Neuronal stem cell (in vitro differentiated cells): ENCODE results near the gene SLC2A2.

Experiments
- DNase-seq: peaks from one replicate; pipeline ENCODE4 v3.0.0-alpha.2; 2013; ENCODE audit warnings: low spot score
- H2AFZ ChIP-seq: one replicate; pipeline ENCODE4 v1.6.1; 2013; ENCODE audit warnings: mild to moderate bottlenecking, low read length, inconsistent platforms
- H2AK5ac ChIP-seq: 2 replicates; pipeline ENCODE4 v1.6.1; 2013; ENCODE audit warnings: low read depth, mild to moderate bottlenecking, inconsistent platforms, low read length, moderate library complexity, mixed read lengths
- H2BK120ac ChIP-seq: 2 replicates; pipeline ENCODE4 v1.6.1; 2013; ENCODE audit warnings: low read depth, mild to moderate bottlenecking, inconsistent platforms, low read length, moderate library complexity, mixed read lengths
- H2BK12ac ChIP-seq: one replicate; pipeline ENCODE4 v1.6.1; 2013; ENCODE audit warnings: low read length, inconsistent platforms
- H2BK15ac ChIP-seq: 2 replicates; pipeline ENCODE4 v1.6.1; 2013; ENCODE audit warnings: mild to moderate bottlenecking, low read length, inconsistent platforms, mixed read lengths
- H2BK5ac ChIP-seq: one replicate; pipeline ENCODE4 v1.6.1; 2013; ENCODE audit warnings: inconsistent platforms, mild to moderate bottlenecking, low read length, moderate library complexity
- H3K14ac ChIP-seq: one replicate; pipeline ENCODE4 v1.6.1; 2013; ENCODE audit warnings: low read length, inconsistent platforms
- H3K18ac ChIP-seq: 2 replicates; pipeline ENCODE4 v1.6.1; 2013; ENCODE audit warnings: low read length, inconsistent platforms
- H3K23ac ChIP-seq: 2 replicates; pipeline ENCODE4 v1.6.1; 2013; ENCODE audit warnings: low read depth, mild to moderate bottlenecking, mixed read lengths, low read length, inconsistent platforms; ENCODE audit not compliant: poor library complexity
- H3K27ac ChIP-seq: replicated peaks from 3 replicates; pipeline ENCODE4 v1.5.1; 2013; ENCODE audit warnings: low read length, inconsistent platforms
- H3K27me3 ChIP-seq, 3 experiments: 2 replicates each; pipeline ENCODE4 v1.6.1; 2013; ENCODE audit warnings: low read length in 3 of 3, mild to moderate bottlenecking in 2 of 3, inconsistent platforms in 1 of 3, low read depth in 1 of 3, mixed read lengths in 1 of 3, moderate library complexity in 1 of 3; ENCODE audit not compliant: control insufficient read depth in 3 of 3, insufficient read depth in 3 of 3
- H3K36me3 ChIP-seq, 2 donors: replicated peaks in 1 of 2; 2 replicates each; pipeline ENCODE4 v1.6.1; 2013; ENCODE audit warnings: low read length in 2 of 2; ENCODE audit not compliant: control insufficient read depth in 2 of 2, insufficient read depth in 2 of 2
- H3K4ac ChIP-seq: 2 replicates; pipeline ENCODE4 v1.6.1; 2013; ENCODE audit warnings: inconsistent platforms, mild to moderate bottlenecking, low read length, moderate library complexity
- H3K4me1 ChIP-seq, 2 donors: 1 replicate in 1 of 2; 2 replicates in 1 of 2; pipeline ENCODE4 v1.6.1; 2013; ENCODE audit warnings: low read length in 2 of 2, low read depth in 1 of 2; ENCODE audit not compliant: control insufficient read depth in 2 of 2, insufficient read depth in 1 of 2
- H3K4me2 ChIP-seq: one replicate; pipeline ENCODE4 v1.6.1; 2013; ENCODE audit warnings: mild to moderate bottlenecking, low read length, inconsistent platforms; ENCODE audit not compliant: insufficient read depth, poor library complexity, severe bottlenecking
- H3K4me3 ChIP-seq, 2 donors: 2 replicates each; pipeline ENCODE4 v1.5.1; 2013; ENCODE audit warnings: low read length in 2 of 2, mild to moderate bottlenecking in 2 of 2, inconsistent platforms in 1 of 2, moderate library complexity in 1 of 2
- H3K79me1 ChIP-seq: one replicate; pipeline ENCODE4 v1.6.1; 2013; ENCODE audit warnings: low read depth, mild to moderate bottlenecking, inconsistent platforms, low read length, moderate library complexity
- H3K9ac ChIP-seq: one replicate; pipeline ENCODE4 v1.6.1; 2013; ENCODE audit warnings: mild to moderate bottlenecking, low read depth, low read length, inconsistent platforms; ENCODE audit not compliant: poor library complexity
- H3K9me3 ChIP-seq, 2 donors: replicated peaks in 1 of 2; 2 replicates each; pipeline versions ENCODE3 to v1.6.1; 2013; ENCODE audit warnings: low read length in 2 of 2, mild to moderate bottlenecking in 2 of 2, inconsistent platforms in 1 of 2, low read depth in 1 of 2, mixed read lengths in 1 of 2, moderate library complexity in 1 of 2; ENCODE audit not compliant: control insufficient read depth in 2 of 2, insufficient read depth in 1 of 2
- H4K8ac ChIP-seq: one replicate; pipeline ENCODE4 v1.6.1; 2013; ENCODE audit warnings: low read depth, mild to moderate bottlenecking, inconsistent platforms, low read length, moderate library complexity
- H4K91ac ChIP-seq: one replicate; pipeline ENCODE4 v1.6.1; 2013; ENCODE audit warnings: low read length, low read depth, mild to moderate bottlenecking, inconsistent platforms; ENCODE audit not compliant: poor library complexity
- whole genome bisulfite sequencing, 2 donors: extraction: QIAGEN DNeasy Blood & Tissue Kit; methylation state at CpG; one replicate each; pipeline ENCODE4 v1.1.7; 2013; ENCODE audit warnings: missing lambda C conversion rate in 2 of 2, mixed read lengths in 1 of 2; ENCODE audit not compliant: insufficient read length in 2 of 2, insufficient replicate concordance in 1 of 2; ENCODE audit errors: extremely low coverage in 2 of 2; 5-methylcytosine and 5-hydroxymethylcytosine counted together

The SLC2A2 gene

DNA sequence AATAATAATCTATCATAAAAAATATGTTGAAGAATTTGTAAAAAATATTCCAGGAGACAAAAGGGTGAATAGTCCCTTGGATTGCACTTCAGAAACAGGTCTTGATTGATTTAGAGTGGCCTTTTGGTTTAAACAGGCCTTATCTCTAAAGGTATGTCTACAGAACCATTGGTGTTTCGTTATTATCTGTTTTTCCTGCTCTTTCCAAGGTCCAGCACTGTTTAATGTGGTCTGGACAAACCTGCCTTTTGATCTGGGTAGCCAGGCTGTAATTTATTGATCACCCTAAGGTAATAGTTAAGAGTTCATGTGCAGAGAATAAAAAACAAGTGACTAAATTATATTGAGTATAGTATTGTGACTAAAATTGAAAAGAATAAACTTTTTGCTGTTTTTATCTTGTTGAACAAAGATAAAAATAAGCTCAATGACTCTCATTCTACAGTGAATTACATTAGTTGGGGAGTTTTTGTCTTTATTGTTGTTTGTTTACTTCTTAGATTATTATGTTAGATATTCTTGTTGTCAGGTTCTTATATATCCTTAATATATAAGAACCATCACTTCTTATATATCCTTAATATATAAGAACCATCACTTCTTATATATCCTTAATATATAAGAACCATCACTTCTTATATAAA lies 25.1 kb downstream of the SLC2A2 start:
- H3K18ac ChIP-seq: no peak overlapping the region
- no peak overlapping the region for H3K14ac ChIP-seq
- no peak overlapping the region for H3K4me2 ChIP-seq
- no peak overlapping the region for H3K4ac ChIP-seq
- WGBS, 2 donors: no CpG with 5 or more reads among the region's 1 CpG
- H2BK12ac ChIP-seq: no peak overlapping the region
- no peak overlapping the region for H2BK5ac ChIP-seq
- no peaks in the 10 kb centered on the region for H3K9me3 ChIP-seq
- no peak overlapping the region for H2AFZ ChIP-seq
- no peak overlapping the region for H2BK120ac ChIP-seq
- no peaks in the 10 kb centered on the region for H3K79me1 ChIP-seq
- H2AK5ac ChIP-seq: no peak overlapping the region
- H3K23ac ChIP-seq: no peak overlapping the region
- no peak overlapping the region for H2BK15ac ChIP-seq
- no peak overlapping the region for H3K27ac ChIP-seq
- no peak overlapping the region for H3K4me3 ChIP-seq
- H3K9ac ChIP-seq: no peak overlapping the region
- no peak overlapping the region for H4K8ac ChIP-seq
- no peak for DNase-seq
- H4K91ac ChIP-seq: no peak overlapping the region
- peaks cover 2% of the 10 kb centered on the region in 2 donors for H3K4me1 ChIP-seq
- no peaks in the 10 kb centered on the region for H3K27me3 ChIP-seq
- H3K36me3 ChIP-seq: no peaks in the 10 kb centered on the region

- Histone ChIP-seq H3K18ac (no peak overlapping the region), H2AFZ (no peak overlapping the region), H3K79me1 (no peaks in the 10 kb centered on the region), H3K23ac (no peak overlapping the region), H3K36me3 (no peaks in the 10 kb centered on the region), H4K91ac (no peak overlapping the region), H4K8ac (no peak overlapping the region), H2BK15ac (no peak overlapping the region), H2BK120ac (no peak overlapping the region), H3K4me1 (peaks cover 2% of the 10 kb centered on the region in 2 donors), H2BK12ac (no peak overlapping the region), H3K14ac (no peak overlapping the region), H3K4me2 (no peak overlapping the region), H3K9ac (no peak overlapping the region), H3K27me3 (no peaks in the 10 kb centered on the region), H2BK5ac (no peak overlapping the region), H2AK5ac (no peak overlapping the region), H3K4ac (no peak overlapping the region), H3K9me3 (no peaks in the 10 kb centered on the region), H3K4me3 (no peak overlapping the region), H3K27ac (no peak overlapping the region)
- WGBS, 2 donors: no CpG with 5 or more reads among the region's 4 CpGs
- DNase-seq: no peak
Observed at GRCh38 chr3:171000281-171000680, 26.2 kb downstream of the SLC2A2 start.

DNA sequence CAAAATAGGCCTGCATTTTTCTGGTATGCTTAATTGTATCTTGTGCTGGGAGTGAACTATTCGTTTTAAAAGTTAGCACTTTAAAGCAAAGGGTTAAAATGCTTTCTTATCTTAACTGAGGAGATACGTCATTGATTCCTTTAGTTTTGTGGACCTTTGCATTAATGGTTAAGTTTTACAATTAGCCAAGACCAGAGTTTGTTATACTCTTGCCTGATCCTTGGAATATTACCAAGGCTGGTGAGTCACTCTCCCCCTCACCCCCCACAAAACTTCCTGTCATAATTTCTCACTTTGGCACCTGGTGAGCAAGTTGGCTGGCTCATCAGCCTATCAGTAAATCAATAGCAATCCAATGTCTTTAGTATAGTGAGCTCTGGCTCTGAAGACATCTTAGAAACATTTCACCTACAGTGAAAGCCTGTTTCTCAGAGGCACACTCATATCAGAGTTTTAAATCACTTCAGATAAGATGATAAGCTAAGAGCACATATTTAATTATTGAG lies 26.7 kb downstream of the SLC2A2 start:
- H3K14ac ChIP-seq: no peak overlapping the region
- H2BK5ac ChIP-seq: no peak overlapping the region
- no peak overlapping the region for H3K4ac ChIP-seq
- no peak overlapping the region for H3K4me3 ChIP-seq
- H3K23ac ChIP-seq: no peak overlapping the region
- no CpG with 5 or more reads among the region's 2 CpGs for WGBS, 2 donors
- H2BK12ac ChIP-seq: no peak overlapping the region
- no peak overlapping the region for H3K27ac ChIP-seq
- no peak overlapping the region for H4K91ac ChIP-seq
- H2AFZ ChIP-seq: no peak overlapping the region
- no peaks in the 10 kb centered on the region for H3K27me3 ChIP-seq
- no peak for DNase-seq
- H3K9ac ChIP-seq: no peak overlapping the region
- peaks cover 2% of the 10 kb centered on the region in 2 donors for H3K4me1 ChIP-seq
- no peaks in the 10 kb centered on the region for H3K36me3 ChIP-seq
- no peaks in the 10 kb centered on the region for H3K79me1 ChIP-seq
- no peaks in the 10 kb centered on the region for H3K9me3 ChIP-seq
- H4K8ac ChIP-seq: no peak overlapping the region
- H2BK15ac ChIP-seq: no peak overlapping the region
- H2AK5ac ChIP-seq: no peak overlapping the region
- no peak overlapping the region for H2BK120ac ChIP-seq
- no peak overlapping the region for H3K18ac ChIP-seq
- no peak overlapping the region for H3K4me2 ChIP-seq

DNA sequence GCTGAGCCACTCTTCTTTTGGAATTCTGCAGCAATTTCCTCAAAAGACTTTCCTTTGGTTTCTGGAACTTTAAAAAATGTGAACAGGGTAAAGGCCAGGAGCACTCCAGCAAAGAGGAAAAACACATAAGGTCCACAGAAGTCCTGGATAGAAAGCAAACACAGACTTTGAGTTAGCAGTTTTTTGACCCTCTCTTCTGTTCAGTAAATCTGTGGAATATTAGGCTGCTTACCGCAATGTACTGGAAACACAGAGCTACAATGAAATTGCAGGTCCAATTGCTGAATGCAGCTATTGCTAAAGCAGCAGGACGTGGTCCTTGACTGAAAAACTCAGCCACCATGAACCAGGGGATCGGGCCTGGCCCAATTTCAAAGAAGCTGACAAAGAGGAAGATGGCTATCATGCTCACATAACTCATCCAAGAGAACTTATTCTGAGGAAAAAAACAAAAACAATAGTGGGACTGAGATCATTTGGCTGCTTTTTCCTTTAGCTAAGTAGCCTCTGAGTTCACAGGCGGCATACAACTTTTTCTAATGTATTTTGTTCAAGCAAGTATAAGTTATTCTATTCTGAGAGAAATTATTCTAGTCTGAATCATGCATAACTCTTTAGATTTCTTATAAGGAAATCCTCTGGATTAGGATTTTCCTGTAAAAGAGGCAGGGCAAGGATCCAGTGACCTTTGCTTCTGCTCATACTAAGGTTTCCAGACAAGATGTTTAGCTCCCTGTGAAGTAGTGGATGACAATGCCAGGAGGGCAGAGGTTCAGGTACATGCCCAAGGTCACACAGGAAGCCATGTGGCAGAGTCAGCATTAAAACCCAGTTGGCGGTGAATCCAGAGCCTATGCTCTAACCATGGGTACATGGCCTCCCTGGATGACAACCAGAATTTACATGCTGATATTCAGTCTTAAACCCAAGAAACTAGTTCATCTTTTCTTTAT lies 28.3 kb downstream of the SLC2A2 start:
- no peaks in the 10 kb centered on the region for H3K9me3 ChIP-seq
- H3K27me3 ChIP-seq: no peaks in the 10 kb centered on the region
- no peak overlapping the region for H2BK120ac ChIP-seq
- H2BK12ac ChIP-seq: no peak overlapping the region
- no peak overlapping the region for H2AK5ac ChIP-seq
- no peak overlapping the region for H3K27ac ChIP-seq
- H2BK5ac ChIP-seq: no peak overlapping the region
- H2BK15ac ChIP-seq: no peak overlapping the region
- H3K18ac ChIP-seq: no peak overlapping the region
- H3K4ac ChIP-seq: no peak overlapping the region
- no peak overlapping the region for H3K9ac ChIP-seq
- no peak overlapping the region for H3K14ac ChIP-seq
- DNase-seq: no peak
- no peak overlapping the region for H4K91ac ChIP-seq
- H4K8ac ChIP-seq: no peak overlapping the region
- peak overlapping the region; percentile 75 for H2AFZ ChIP-seq
- H3K4me3 ChIP-seq: no peak overlapping the region
- WGBS, 2 donors: no CpG with 5 or more reads among the region's 5 CpGs
- H3K36me3 ChIP-seq: no peaks in the 10 kb centered on the region
- H3K4me1 ChIP-seq: peaks cover 2% of the 10 kb centered on the region in 2 donors
- H3K23ac ChIP-seq: no peak overlapping the region
- no peak overlapping the region for H3K4me2 ChIP-seq
- no peaks in the 10 kb centered on the region for H3K79me1 ChIP-seq
